HG03066 (cell line): ENCODE data around the gene AMPD3.
"Not testable (repeated sequence)": the region's sequence is repeated elsewhere in the genome, so short reads cannot be mapped to it uniquely, and the experiment has no call there.

Experiments used
- ATAC-seq: cut with Tn5 transposase; IDR thresholded peaks from one replicate; pipeline ENCODE4 v1.9.1; 2021; ENCODE audit warnings: low read depth; ENCODE audit not compliant: unreplicated experiment

AMPD3 gene

GRCh38 chr11:10436224-10436623 lies 18.8 kb upstream of the AMPD3 start:
- no peak for ATAC-seq

GRCh38 chr11:10436683-10437082 lies 18.4 kb upstream of the AMPD3 start:
- ATAC-seq, result not testable (repeated sequence)

- ATAC-seq, result no peak
Measured at GRCh38 chr11:10438458-10438857, 16.6 kb upstream of the AMPD3 start.

GRCh38 chr11:10439351-10439750 lies 15.7 kb upstream of the AMPD3 start:
- ATAC-seq, result no peak

GRCh38 chr11:10439924-10440323 lies 15.1 kb upstream of the AMPD3 start:
- no peak for ATAC-seq

GRCh38 chr11:10440401-10440800 lies 14.7 kb upstream of the AMPD3 start:
- ATAC-seq, result no peak

GRCh38 chr11:10441091-10441490 lies 14.0 kb upstream of the AMPD3 start:
- ATAC-seq, result no peak

- ATAC-seq, result peak; percentile 98
Measured at GRCh38 chr11:10441652-10442503, 13.2 kb upstream of the AMPD3 start.

- no peak for ATAC-seq
Measured at GRCh38 chr11:10443152-10443551, 11.9 kb upstream of the AMPD3 start.

GRCh38 chr11:10443721-10444235 lies 11.3 kb upstream of the AMPD3 start:
- no peak for ATAC-seq

GRCh38 chr11:10444725-10445315 lies 10.2 kb upstream of the AMPD3 start:
- ATAC-seq, result no peak

GRCh38 chr11:10447445-10447844 lies 7.6 kb upstream of the AMPD3 start:
- no peak for ATAC-seq

- no peak for ATAC-seq
Measured at GRCh38 chr11:10450462-10451425, 4.3 kb upstream of the AMPD3 start.

- no peak for ATAC-seq
Measured at GRCh38 chr11:10451426-10452116, 3.5 kb upstream of the AMPD3 start.

- no peak for ATAC-seq
Measured at GRCh38 chr11:10452211-10452767, 2.8 kb upstream of the AMPD3 start.

GRCh38 chr11:10453261-10453660 lies 1.8 kb upstream of the AMPD3 start:
- no peak for ATAC-seq

- peak; percentile 49 for ATAC-seq
Measured at GRCh38 chr11:10455637-10456487, 798 bp downstream of the AMPD3 start.

GRCh38 chr11:10456519-10456918 lies 1.5 kb downstream of the AMPD3 start:
- no peak for ATAC-seq

- ATAC-seq, result no peak
Measured at GRCh38 chr11:10457901-10458300, 2.8 kb downstream of the AMPD3 start.
